ENCODE data around the gene STARD4.

Gene STARD4

DNA sequence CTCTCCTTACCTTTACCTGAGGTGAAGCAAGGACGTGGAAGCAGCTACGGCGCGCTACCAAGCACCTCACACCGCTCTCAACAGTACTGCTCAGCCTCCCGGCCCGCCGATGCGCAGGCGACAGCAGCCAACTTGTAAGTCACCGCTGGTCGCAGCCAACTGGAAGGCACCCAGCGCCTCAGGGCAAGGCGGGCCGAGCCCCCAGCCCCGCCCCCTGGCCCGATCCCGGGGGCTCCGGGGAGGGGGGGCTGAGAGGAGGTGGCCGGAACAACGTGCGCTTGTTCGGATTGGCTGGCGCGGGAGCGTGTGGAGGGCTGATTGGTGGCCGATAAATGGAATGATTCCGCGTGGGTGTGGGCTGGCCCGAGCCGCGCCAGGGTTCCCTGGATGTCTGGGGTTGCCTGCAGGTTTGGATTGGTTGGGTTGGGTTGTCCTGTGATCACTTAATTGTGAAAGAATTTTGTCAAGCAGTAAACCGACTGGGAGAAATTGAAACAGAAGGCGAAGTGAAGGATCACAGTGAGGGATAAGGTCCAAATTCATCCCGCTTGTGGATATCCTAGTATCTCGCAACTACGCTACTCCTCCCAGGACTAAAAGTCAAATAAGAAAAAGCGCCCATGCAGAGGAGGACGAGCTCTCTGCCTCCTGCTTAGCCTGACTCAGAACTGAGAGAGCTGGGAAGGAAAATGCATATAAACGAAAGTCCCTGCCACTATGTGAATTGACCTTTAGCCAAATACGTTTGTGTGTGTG is at the start of gene STARD4:
STARD4 (minus strand) TSS at position 161 of the 756 bp plus-strand sequence. CDS start 5,102 bp downstream, outside the sequence.
- peak; percentile 98 for DNase-seq

GRCh38 chr5:111559680-111560079 is 47.3 kb upstream of the STARD4 start:
- DNase-seq, result no peak

- DNase-seq, result no peak
These were observed 45.4 kb upstream of the STARD4 start for GRCh38 chr5:111557686-111558085.

DNA sequence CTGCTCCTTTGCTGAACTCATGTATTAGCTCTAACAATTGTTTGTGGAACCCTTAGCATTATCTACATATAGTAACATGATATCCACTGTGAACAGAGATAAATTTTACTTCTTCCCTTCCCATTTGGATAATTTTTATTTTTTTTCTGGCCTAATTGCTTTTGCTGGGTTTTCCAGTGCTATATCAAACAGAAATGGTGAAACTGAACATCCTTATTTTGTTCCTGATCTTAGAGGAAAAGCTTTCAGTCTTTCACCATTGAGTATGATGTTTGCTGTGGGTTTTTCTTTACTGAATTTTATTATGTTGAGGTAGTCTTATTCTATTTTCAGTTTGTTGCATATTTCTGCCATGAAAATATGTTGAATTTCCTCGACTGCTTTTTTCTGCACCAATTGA is 44.8 kb upstream of the STARD4 start:
- DNase-seq, result no peak

DNA sequence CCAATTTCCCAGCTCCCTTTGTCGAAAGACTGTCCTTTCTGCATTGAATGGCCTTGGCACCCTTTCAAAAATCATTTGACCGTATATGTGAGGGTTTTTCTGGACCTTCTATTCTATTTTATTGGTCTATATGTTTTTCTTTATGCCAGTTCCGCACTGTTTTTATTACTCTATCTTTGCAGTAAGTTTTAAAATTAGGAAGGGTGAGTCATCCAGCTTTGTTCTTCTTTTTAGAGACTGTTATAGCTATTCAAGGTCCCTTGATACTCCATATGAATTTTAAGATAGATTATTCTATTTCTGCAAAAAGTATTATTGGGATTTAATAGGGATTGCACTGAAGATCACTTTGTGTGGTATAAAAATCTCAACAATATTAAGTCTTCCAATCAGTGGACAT is 44.2 kb upstream of the STARD4 start:
- no peak for DNase-seq

GRCh38 chr5:111555760-111556159 is 43.4 kb upstream of the STARD4 start:
- no peak for DNase-seq

- DNase-seq, result no peak
These were observed 41.5 kb upstream of the STARD4 start for GRCh38 chr5:111553868-111554267.

DNA sequence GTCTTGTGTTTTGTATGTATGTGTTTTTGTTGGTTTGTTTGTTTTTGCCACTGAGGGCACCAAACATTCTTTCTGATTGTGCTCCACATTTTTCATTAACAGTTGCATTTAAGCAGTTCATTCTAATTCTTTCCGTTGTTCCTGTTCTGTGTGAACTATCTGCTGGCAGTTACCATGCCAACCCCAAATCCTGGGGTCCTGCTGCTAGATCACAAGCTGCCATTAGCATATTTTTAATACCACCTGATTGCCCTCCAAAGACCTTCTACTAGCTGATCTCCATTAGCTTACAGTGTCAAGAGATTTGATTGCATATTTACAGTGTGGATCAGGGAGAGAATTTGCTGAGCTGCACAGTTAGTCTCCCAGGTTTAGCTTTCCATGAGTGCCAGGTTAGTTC is 40.6 kb upstream of the STARD4 start:
- no peak for DNase-seq

GRCh38 chr5:111552492-111552891 is 40.2 kb upstream of the STARD4 start:
- DNase-seq, result no peak

DNA sequence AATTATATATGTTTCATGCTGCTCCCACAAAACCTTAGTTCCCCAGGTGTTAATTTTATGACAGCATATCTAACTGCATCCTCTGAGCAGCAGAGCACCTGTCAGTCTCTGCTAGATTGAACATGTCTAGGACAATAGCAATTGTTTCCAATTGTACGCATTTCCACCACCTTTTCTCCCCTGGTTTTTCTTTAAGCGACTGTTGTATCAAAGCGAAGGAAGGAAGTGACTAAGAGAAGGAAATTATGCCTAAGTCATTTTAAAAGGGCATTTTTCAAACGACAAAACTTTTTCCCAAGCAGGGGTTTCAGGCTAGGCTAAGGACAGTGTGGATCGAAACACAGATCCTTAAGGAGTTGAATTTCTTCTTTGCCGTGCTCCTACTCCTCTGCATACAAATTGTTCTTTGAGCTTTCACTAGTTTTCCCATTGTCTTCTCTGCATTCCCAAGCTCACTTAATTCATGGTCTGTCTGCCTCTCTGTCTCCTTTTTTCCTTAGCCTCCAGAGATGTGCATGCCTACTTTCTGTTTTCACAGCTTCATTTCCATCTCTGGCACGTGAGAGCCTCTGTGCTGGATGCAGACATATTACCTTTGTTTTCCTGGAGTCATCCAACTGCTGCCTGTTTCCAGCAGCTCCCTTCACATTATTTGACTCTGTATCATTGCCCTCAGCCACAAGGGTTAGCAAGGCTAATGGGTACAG is 39.4 kb upstream of the STARD4 start:
- no peak for DNase-seq

- DNase-seq, result no peak
These were observed 38.8 kb upstream of the STARD4 start for GRCh38 chr5:111551161-111551560.

DNA sequence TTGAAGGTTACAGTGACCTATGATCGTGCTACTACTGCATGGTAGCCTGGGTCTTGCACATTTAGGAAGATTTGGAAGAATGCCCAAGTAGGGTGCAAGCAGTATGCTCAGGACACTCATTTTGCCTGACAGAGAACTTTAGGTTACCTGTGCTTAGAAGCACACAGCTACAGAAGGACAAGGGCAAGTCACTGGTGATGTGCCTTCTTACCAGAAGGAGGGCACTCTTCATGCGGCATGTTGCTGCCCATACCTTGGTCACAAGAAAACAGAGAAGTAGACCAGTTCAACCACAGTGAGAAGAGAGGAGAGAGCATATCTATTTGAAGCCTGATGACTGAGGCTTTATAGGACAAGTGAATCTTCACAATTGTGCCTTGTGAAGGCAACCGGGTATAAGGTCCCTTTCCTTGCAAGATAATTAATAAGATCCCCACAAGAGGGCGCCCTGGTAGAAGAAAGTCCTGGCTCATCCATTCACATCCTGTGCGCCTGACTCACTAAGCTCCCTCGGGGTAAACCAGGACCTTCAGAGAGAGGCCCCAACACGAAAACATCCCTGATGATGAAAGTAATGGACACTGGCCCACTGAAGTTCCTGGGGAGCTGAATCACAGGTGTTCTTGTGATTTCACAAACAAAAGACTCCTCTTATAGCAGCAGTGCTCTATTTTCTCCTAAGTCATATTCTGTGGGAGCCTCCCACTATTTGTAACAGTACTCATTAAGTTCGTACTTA is 38.1 kb upstream of the STARD4 start:
- DNase-seq, result peak; percentile 84

GRCh38 chr5:111548992-111549649 is 36.8 kb upstream of the STARD4 start:
- DNase-seq, result no peak

GRCh38 chr5:111548348-111548950 is 36.1 kb upstream of the STARD4 start:
- DNase-seq, result no peak

- DNase-seq, result no peak
These were observed 32.7 kb upstream of the STARD4 start for GRCh38 chr5:111545031-111545430.

- no peak for DNase-seq
These were observed 25.0 kb upstream of the STARD4 start for GRCh38 chr5:111537141-111538024.

GRCh38 chr5:111535879-111536549 is 23.7 kb upstream of the STARD4 start:
- no peak for DNase-seq

DNA sequence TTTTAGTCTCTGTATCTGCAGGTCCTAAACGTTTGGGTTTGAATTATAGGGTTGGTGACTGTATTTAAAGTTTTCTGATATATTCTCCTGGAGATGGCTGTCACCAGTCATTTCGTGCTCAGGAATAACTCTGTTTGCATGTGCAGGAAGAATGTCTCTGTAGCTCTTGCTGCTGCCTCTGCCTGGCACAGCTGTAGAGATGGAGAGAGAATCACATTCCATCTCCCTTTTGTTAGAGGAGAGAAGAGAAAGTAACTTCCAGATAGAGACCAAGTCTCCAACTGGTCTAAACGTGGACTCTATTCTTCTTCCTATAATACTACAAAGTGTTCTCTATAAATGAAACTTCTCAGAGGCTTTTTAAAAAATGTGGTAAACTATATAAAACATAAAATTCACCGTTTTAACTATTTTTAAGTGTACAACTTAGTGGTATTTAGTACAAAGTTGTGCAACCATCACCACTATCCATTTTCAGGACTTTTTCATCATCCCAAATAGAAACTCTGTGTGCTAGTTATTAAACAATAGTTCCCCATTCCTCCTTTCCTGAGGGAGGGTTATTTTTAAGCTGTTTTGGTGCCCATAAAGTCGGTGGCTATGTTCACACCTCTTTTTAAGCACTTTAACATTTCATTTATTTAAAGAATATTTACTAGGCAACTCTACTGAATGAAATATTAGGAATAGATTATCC is 20.7 kb upstream of the STARD4 start:
- DNase-seq, result no peak

DNA sequence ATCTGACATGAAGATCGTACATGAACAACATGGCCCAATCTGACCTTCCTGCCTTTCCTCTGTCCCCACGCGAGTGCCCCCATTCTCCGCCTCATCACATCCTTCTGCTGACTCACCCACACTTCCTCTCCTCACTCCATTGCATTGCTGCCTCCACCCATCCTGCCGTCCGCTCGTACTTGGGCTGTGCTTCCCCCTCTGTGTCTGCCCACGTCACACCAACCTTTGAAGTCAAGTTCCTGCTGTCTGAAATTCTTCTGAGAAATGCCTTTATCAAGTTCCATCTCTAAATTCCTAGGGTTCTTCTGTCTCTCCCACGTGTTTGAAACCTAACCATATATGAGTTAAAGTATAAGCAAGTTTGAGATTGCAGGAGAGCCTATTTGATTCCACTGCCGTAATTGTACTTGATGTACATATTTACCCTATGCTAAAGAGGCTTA is 18.0 kb upstream of the STARD4 start:
- DNase-seq, result peak; percentile 84

DNA sequence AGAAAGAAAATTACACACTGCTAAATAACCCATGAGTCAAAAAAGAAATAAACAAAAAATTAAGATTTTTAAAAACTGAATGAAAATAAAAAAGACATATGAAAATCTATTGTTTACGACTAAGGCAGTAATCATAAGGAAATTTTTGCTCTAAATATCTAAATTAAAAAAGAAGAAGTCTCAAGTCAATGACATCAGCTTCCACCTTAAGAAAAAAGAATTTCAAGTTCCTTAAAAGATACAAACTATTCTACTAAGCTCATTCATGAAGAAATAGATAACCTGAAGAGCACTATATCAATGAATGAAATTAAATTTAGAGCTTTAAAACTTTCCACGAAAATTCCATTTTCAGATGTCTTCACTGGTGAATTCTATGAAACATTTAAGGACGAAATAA is 15.7 kb upstream of the STARD4 start:
- no peak for DNase-seq

Measured in activated CD4-positive, alpha-beta T cell treated with anti-CD3 and anti-CD28 coated beads, Interleukin-10, Interleukin-2, amounts not matched to agents 100 ng/mL and 50 ng/mL, durations not matched to agents 16 hours and 8 hours (primary cell).